ENCODE data around the gene PTCH2. TPM values are rescaled to one million over a fixed set of nuclear protein-coding genes. Genes with fewer than 3 reads are reported as not detected.

The PTCH2 gene
- total RNA-seq, 1 experiment from 2014 or later, result 1.1 TPM

- H3K4me1 Mint-ChIP-seq, result peaks cover 38% of the 10 kb centered on the region
- H3K27ac Mint-ChIP-seq, result no peak overlapping the region
- H3K9me3 Mint-ChIP-seq, result no peaks in the 10 kb centered on the region
- CTCF ChIA-PET, result interaction anchor here (0.7 to 2.8 kb wide), 5 partner anchors 8 to 75 kb away, joined by 3 to 14 read pairs (median 8); partner anchors contain the start of gene RNU5D-1
- H3K27me3 Mint-ChIP-seq (ENCODE audit: low read depth), result no peaks in the 10 kb centered on the region
- H3K4me3 Mint-ChIP-seq, result no peak overlapping the region
- POLR2A ChIA-PET, result interaction anchor here (0.5 kb wide), 1 partner anchor 1401 kb away, joined by 3 read pairs; no protein-coding TSS in a partner anchor
- H3K36me3 Mint-ChIP-seq, result peaks cover 22% of the 10 kb centered on the region
- TF ChIP-seq ZNF532 (CRISPR knock-in tag; IDR thresholded peaks at IDR 0.05; ENCODE audit: borderline replicate concordance) (no peak), HMGXB4 (CRISPR knock-in tag; IDR thresholded peaks at IDR 0.05) (no peak; the same call in 1 of the 2 replicates), ATF1 (CRISPR knock-in tag; IDR thresholded peaks at IDR 0.05) (no peak), TCF7 (CRISPR knock-in tag; IDR thresholded peaks at IDR 0.05; ENCODE audit: low read depth) (no peak), ETV6 (CRISPR knock-in tag; IDR thresholded peaks at IDR 0.05) (no peak), GTF2I (CRISPR knock-in tag; conservative IDR thresholded peaks at IDR 0.05) (no peak), MXD4 (CRISPR knock-in tag; IDR thresholded peaks at IDR 0.05; ENCODE audit: borderline replicate concordance) (no peak), ELF4 (CRISPR knock-in tag; IDR thresholded peaks at IDR 0.05; ENCODE audit: low read depth) (no peak), ZNF121 (CRISPR knock-in tag; IDR thresholded peaks at IDR 0.05) (no peak), USF1 (CRISPR knock-in tag; IDR thresholded peaks at IDR 0.05) (no peak), ZBTB43 (CRISPR knock-in tag; IDR thresholded peaks at IDR 0.05) (no peak), PREB (CRISPR knock-in tag; IDR thresholded peaks at IDR 0.05; ENCODE audit: borderline replicate concordance) (no peak), USF2 (CRISPR knock-in tag; IDR thresholded peaks at IDR 0.05) (no peak), FOXJ3 (CRISPR knock-in tag; IDR thresholded peaks at IDR 0.05; ENCODE audit: borderline replicate concordance) (no peak), FOXP1 (CRISPR knock-in tag; IDR thresholded peaks at IDR 0.05; ENCODE audit: borderline replicate concordance) (no peak)
- ATAC-seq (no peak), DNase-seq (ENCODE audit: low spot score) (no peak)
Observed at GRCh38 chr1:44806025-44806703, 36.9 kb downstream of the PTCH2 start.

Data from WTC11 (cell line).